ENCODE data around the gene UBE2L3. TPM values are rescaled to one million over a fixed set of nuclear protein-coding genes. Genes with fewer than 3 reads are reported as not detected.
A peak's percentile ranks its signal among the peaks of the same experiment; 100 is the strongest.

UBE2L3 gene
- polyA plus RNA-seq, 1 of the 3 experiments (the other 2 are of a cell fraction): 41.2 TPM

DNA sequence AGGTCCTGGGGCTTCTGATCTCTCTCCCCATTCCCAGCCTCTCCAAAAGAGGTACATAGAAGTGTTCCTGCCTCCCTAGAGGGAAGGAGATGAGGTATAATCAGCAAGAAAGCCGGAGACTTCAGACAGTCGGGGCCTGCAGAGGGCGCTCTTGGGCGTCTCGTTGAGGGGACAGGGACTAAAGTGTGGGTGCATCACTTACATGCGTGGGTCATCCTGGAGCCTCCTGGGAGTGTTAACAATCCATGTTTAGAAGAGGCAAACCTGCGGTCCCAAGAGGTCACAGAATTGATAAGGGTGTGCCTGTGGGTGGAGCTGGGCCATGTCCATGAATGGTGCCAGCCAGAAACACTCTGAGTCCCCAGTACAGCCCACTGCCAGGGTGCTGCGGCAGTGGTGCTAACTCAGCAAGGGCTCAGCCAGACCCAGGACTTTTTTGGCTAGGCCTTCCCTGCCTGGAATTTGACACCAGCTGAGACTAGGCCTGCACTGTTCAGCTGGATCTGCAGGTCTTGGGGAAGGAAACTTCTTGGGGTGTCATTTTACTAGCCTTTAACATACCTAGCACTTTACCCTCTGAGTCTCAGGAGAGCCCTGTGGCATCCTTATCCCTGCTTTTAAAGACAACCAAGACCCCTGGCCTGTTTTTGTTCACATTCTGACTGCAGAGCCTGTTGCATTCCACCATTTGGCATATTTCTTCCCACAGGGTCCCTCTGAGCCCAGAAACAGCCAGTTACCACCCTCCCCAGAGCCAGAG is 56.8 kb downstream of the UBE2L3 start (continued):
- TF ChIP-seq, protein P1, sequence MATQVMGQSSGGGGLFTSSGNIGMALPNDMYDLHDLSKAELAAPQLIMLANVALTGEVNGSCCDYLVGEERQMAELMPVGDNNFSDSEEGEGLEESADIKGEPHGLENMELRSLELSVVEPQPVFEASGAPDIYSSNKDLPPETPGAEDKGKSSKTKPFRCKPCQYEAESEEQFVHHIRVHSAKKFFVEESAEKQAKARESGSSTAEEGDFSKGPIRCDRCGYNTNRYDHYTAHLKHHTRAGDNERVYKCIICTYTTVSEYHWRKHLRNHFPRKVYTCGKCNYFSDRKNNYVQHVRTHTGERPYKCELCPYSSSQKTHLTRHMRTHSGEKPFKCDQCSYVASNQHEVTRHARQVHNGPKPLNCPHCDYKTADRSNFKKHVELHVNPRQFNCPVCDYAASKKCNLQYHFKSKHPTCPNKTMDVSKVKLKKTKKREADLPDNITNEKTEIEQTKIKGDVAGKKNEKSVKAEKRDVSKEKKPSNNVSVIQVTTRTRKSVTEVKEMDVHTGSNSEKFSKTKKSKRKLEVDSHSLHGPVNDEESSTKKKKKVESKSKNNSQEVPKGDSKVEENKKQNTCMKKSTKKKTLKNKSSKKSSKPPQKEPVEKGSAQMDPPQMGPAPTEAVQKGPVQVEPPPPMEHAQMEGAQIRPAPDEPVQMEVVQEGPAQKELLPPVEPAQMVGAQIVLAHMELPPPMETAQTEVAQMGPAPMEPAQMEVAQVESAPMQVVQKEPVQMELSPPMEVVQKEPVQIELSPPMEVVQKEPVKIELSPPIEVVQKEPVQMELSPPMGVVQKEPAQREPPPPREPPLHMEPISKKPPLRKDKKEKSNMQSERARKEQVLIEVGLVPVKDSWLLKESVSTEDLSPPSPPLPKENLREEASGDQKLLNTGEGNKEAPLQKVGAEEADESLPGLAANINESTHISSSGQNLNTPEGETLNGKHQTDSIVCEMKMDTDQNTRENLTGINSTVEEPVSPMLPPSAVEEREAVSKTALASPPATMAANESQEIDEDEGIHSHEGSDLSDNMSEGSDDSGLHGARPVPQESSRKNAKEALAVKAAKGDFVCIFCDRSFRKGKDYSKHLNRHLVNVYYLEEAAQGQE (IDR thresholded peaks at IDR 0.05; ENCODE audit: low read depth, low read length): no peak

- CTCF ChIA-PET: interaction anchor here (0.6 to 11.2 kb wide), 11 partner anchors 11 to 587 kb away, joined by 3 to 145 read pairs (median 3); partner anchors contain the start of gene SDF2L1
Observed at GRCh38 chr22:21624880-21625791, 57.6 kb downstream of the UBE2L3 start.

More at GRCh38 chr22:21624880-21625791, 57.6 kb downstream of the UBE2L3 start:
- H3K36me3 ChIP-seq (replicated peaks in 1 of 2; ENCODE audit: control insufficient read depth in 1 of 2, insufficient read depth in 2 of 2, low read length in 1 of 2): peaks cover 11 to 36% of the 10 kb centered on the region in 2 experiments
- no peak overlapping the region for H3K4me2 ChIP-seq
- 88% methylated on average over 8 of the region's 12 CpGs for WGBS (ENCODE audit: low lambda C conversion rate)
- no peak overlapping the region; a peak in 1 of 4 replicates for H3K27ac ChIP-seq (ENCODE audit: low read depth in 2 of 2, low read length in 1 of 2)
- POLR2A ChIA-PET: no interaction called here
- H3K9me3 ChIP-seq: no peaks in the 10 kb centered on the region
- H2AFZ ChIP-seq (ENCODE audit: low read depth): no peak overlapping the region
- H3K4me3 ChIP-seq (ENCODE audit: low read depth in 2 of 2, low read length in 1 of 2): no peak overlapping the region
- H3F3A ChIP-seq (replicated peaks; ENCODE audit: insufficient read depth): peaks cover 23% of the 10 kb centered on the region
- peak; percentile 33; the same call in 1 of the 2 replicates for TF ChIP-seq POLR2AphosphoS5 (IDR thresholded peaks at IDR 0.05; ENCODE audit: low read depth, low read length)
- TF ChIP-seq, protein P2, sequence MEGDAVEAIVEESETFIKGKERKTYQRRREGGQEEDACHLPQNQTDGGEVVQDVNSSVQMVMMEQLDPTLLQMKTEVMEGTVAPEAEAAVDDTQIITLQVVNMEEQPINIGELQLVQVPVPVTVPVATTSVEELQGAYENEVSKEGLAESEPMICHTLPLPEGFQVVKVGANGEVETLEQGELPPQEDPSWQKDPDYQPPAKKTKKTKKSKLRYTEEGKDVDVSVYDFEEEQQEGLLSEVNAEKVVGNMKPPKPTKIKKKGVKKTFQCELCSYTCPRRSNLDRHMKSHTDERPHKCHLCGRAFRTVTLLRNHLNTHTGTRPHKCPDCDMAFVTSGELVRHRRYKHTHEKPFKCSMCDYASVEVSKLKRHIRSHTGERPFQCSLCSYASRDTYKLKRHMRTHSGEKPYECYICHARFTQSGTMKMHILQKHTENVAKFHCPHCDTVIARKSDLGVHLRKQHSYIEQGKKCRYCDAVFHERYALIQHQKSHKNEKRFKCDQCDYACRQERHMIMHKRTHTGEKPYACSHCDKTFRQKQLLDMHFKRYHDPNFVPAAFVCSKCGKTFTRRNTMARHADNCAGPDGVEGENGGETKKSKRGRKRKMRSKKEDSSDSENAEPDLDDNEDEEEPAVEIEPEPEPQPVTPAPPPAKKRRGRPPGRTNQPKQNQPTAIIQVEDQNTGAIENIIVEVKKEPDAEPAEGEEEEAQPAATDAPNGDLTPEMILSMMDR (IDR thresholded peaks at IDR 0.05): no peak
- peaks cover 80% of the 10 kb centered on the region for H4K20me1 ChIP-seq (ENCODE audit: insufficient read depth)
- H3K9ac ChIP-seq: no peak overlapping the region
- H3K27me3 ChIP-seq (ENCODE audit: insufficient read depth): no peaks in the 10 kb centered on the region
- H3K9me2 ChIP-seq: no peaks in the 10 kb centered on the region
- H3K4me1 ChIP-seq (ENCODE audit: control insufficient read depth in 1 of 2, insufficient read depth in 2 of 2, low read depth in 1 of 2, low read length in 1 of 2): peaks cover 6 to 19% of the 10 kb centered on the region in 2 experiments; a peak in 1 of 4 replicates
- H3K79me2 ChIP-seq (ENCODE audit: insufficient read depth): peaks cover 77% of the 10 kb centered on the region
- DNase-seq: no peak
